Activated B cell treated with CpG ODN at 0.5 μM for 24 hours (primary cell): Measurements from ENCODE around the gene CYP4X1. TPM values are rescaled to one million over a fixed set of nuclear protein-coding genes. Genes with fewer than 3 reads are reported as not detected.
"Not testable (repeated sequence)": the region's sequence is repeated elsewhere in the genome, so short reads cannot be mapped to it uniquely, and the experiment has no call there.

Experiments
- ATAC-seq: fragments of 200-7000 bp; cut with Tn5 transposase; one replicate; pipeline ENCODE4 v1.10.0; 2021; ENCODE audit warnings: low read depth, mild to moderate bottlenecking, moderate library complexity
- CTCF ChIA-PET: fragments of 350-600 bp; sonication (Branson Sonifier 250); formaldehyde crosslinking; loops from one replicate; lab custom pipeline; 2021; ENCODE audit warnings: antibody characterized with exemption; lab: Charles Lee
- POLR2A ChIA-PET: fragments of 350-600 bp; sonication (Branson Sonifier 250); formaldehyde crosslinking; loops from one replicate; lab custom pipeline; 2021; ENCODE audit warnings: antibody characterized with exemption; lab: Charles Lee
- DNase-seq: peaks from one replicate; pipeline ENCODE4 v3.0.0; 2022
- H3K27ac Mint-ChIP-seq: one replicate; pipeline ENCODE4 v1.8.0; 2020; ENCODE audit warnings: mixed read lengths
- H3K27me3 Mint-ChIP-seq: one replicate; pipeline ENCODE4 v1.8.0; 2021; ENCODE audit warnings: mixed read lengths
- H3K36me3 Mint-ChIP-seq: one replicate; pipeline ENCODE4 v1.8.0; 2021; ENCODE audit warnings: low read depth, mixed read lengths
- H3K4me1 Mint-ChIP-seq: one replicate; pipeline ENCODE4 v1.8.0; 2021; ENCODE audit warnings: mixed read lengths
- H3K4me3 Mint-ChIP-seq: one replicate; pipeline ENCODE4 v1.8.0; 2020; ENCODE audit warnings: mild to moderate bottlenecking, mixed read lengths
- H3K9me3 Mint-ChIP-seq: one replicate; pipeline ENCODE4 v1.8.0; 2020; ENCODE audit warnings: mixed read lengths
- CTCF ChIP-seq: fragments of 200-600 bp; IDR thresholded peaks from one replicate; pipeline ENCODE4 v1.8.0; 2022; ENCODE audit warnings: antibody characterized with exemption, mild to moderate bottlenecking
- intact Hi-C: fragments of 100-400 bp; cut with micrococcal nuclease; formaldehyde crosslinking; loops from one replicate; pipeline ENCODE4 v1.15.1; 2024
- total RNA-seq: library from RNA; stranded (reverse); gene quantifications from 2 replicates; pipeline ENCODE4 v1.2.3, GENCODE V29; 2022

CYP4X1 gene
- total RNA-seq, result not detected in 2 replicates

- intact Hi-C loops, result no loop called here
- H3K4me3 Mint-ChIP-seq, result no peak within 1 kb of the TSS
- H3K27me3 Mint-ChIP-seq, result peaks cover 24% of the 10 kb centered on the region
- no peaks in the 10 kb centered on the region for H3K36me3 Mint-ChIP-seq
- DNase-seq (no peak), ATAC-seq (no peak)
- no peak within 1 kb of the TSS for H3K27ac Mint-ChIP-seq
- POLR2A ChIA-PET, result no interaction called here
- TF ChIP-seq CTCF, result no peak
- CTCF ChIA-PET, result no interaction called here
- H3K9me3 Mint-ChIP-seq, result no peaks in the 10 kb centered on the region
- H3K4me1 Mint-ChIP-seq, result no peaks in the 10 kb centered on the region
Measured at GRCh38 chr1:47023268-47024140, at the start of gene CYP4X1. Gene CYP4X1 (plus strand): TSS chr1:47023669. CDS start chr1:47023818, 149 bp downstream.

DNA sequence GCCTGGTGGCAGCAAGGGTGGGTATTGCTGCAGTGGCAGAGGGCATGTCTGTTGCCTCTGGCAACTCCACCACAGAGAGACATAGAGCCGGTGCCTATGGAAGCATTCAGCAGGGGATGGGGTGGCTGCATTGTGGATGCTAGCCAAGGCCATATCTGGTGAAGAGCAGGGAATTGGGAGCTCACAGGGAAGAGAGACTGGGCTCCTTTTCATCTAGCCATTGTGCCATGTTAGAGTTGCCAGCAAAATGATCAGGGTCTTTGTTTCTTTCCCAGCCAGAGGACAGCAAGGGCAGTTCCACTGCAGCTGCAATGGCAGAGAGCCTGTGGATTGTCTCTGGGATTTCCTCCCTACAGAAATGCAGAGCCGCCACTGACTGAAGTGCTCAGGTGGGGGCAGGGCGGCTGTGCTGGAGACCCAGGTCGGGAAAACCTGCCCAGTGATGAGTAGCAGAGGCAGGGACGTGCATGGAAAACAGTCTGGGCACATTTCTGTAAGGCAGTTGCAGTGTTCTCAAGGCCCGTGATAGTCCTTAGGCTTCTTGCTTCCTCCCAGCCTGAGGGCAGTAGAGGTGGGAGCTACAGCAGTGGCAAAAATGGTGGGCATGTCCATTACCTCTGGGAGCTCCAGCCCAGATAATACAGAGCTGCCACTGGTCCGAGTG is 40.2 kb upstream of the CYP4X1 start:
- H3K4me3 Mint-ChIP-seq, result no peak overlapping the region
- H3K9me3 Mint-ChIP-seq, result peaks cover 13% of the 10 kb centered on the region
- CTCF ChIA-PET, result no interaction called here
- DNase-seq, result no peak
- intact Hi-C loops, result no loop called here
- POLR2A ChIA-PET, result no interaction called here
- H3K4me1 Mint-ChIP-seq, result no peaks in the 10 kb centered on the region
- H3K27ac Mint-ChIP-seq, result no peak overlapping the region
- no peak for ATAC-seq
- no peak for TF ChIP-seq CTCF
- H3K27me3 Mint-ChIP-seq, result peaks cover 24% of the 10 kb centered on the region
- H3K36me3 Mint-ChIP-seq, result no peaks in the 10 kb centered on the region

DNA sequence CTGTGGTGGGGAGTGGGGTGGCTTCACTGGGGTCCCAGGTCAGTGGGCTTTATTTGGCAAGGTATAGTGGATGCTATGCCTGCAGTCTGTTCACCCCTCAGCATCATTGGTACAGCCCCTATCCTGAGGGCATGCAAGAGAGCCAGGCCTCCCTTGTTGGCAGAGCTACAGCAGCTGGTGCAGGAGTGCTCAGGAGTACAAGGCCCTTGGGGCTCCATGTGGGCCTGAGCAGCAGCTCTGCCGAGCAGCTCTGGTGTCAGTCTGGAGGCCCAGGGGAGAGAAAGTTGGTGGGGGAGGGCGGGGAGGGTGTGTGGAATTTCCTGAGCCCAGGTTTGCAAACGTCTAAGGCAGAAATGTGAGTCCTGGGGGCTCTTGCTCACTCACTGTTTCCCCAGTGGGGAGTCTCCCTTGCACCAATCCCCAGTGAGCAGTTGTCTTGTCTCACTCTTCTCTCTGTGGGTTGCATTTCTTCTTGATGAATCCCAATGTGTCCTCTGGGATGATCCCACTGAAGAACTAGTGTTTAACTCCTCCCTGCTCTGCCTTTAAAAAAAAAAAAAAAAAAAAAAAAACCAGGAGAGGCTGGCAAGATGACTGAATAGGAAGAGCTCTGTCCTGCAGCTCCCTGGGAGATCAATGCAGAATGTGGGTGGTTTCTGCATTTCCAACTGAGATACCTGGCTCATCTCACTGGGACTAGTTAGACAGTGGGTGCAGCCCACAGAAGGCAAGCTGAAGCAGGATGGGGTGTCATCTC is 39.5 kb upstream of the CYP4X1 start:
- H3K27ac Mint-ChIP-seq, result no peak overlapping the region
- intact Hi-C loops, result no loop called here
- H3K27me3 Mint-ChIP-seq, result peaks cover 24% of the 10 kb centered on the region
- TF ChIP-seq CTCF, result no peak
- CTCF ChIA-PET, result no interaction called here
- H3K4me1 Mint-ChIP-seq, result no peaks in the 10 kb centered on the region
- POLR2A ChIA-PET, result no interaction called here
- H3K4me3 Mint-ChIP-seq, result no peak overlapping the region
- H3K9me3 Mint-ChIP-seq, result peaks cover 13% of the 10 kb centered on the region
- ATAC-seq (no peak), DNase-seq (no peak)
- H3K36me3 Mint-ChIP-seq, result no peaks in the 10 kb centered on the region

DNA sequence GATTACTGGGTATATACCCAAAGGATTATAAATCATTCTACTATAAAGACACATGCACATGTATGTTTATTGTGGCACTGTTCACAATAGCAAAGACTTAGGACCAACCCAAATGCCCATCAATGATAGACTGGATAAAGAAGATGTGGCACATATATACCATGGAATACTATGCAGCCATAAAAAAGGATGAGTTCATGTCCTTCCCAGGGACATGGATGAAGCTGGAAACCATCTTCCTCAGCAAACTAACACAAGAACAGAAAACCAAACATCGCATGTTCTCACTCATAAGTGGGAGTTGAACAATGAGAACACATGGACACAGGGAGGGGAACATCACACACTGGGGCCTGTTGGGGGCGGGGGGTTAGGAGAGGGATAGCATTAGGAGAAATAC is 32.9 kb upstream of the CYP4X1 start:
- H3K27me3 Mint-ChIP-seq, CTCF ChIA-PET, POLR2A ChIA-PET, intact Hi-C loops, H3K4me1 Mint-ChIP-seq, ATAC-seq, H3K27ac Mint-ChIP-seq, H3K9me3 Mint-ChIP-seq, DNase-seq, H3K4me3 Mint-ChIP-seq, H3K36me3 Mint-ChIP-seq: not testable (repeated sequence)

DNA sequence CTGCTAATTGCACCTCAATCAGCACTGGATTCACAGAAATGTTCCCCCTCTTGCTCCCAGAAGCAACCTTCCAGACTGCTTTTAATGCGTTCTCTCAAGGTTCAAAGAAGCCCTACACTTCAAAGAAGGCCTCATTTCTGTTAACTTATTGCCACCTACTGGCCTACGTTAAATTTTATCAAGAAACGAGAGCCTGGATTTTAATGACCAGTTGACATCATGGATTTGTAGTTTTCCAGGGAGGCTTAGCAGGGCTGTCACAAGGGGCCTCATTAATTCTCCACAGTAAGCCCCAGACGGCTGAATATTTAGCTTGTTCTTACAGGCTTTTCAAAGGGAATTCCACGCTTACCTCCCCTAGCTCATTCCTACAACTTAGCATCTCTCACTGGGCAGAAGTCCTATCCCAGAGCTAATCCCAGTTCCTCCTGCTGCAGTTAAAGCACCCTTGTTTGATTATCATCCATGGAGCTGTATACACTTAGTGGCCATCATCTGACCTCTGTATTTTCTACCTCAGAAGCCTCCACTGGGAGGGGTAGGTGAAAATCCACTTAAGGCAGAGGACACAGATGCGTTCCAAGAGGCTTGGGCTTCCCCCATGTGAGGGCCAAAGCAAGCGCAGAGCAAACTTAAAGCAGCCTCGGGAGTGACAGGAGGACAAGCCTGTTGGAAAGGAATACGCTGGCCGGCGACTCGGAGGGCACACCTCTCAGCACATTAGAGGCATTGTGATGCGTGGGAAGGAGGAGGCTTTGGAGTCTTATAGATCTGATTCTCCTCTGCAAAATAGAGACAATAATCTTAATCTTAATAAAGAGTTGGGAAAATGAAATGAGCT is 32.2 kb upstream of the CYP4X1 start:
- no peak for ATAC-seq
- no peaks in the 10 kb centered on the region for H3K36me3 Mint-ChIP-seq
- H3K9me3 Mint-ChIP-seq, result peaks cover 6% of the 10 kb centered on the region
- no peaks in the 10 kb centered on the region for H3K27me3 Mint-ChIP-seq
- intact Hi-C loops, result no loop called here
- no peak overlapping the region for H3K4me3 Mint-ChIP-seq
- POLR2A ChIA-PET, result no interaction called here
- no peak overlapping the region for H3K27ac Mint-ChIP-seq
- no peak for DNase-seq
- CTCF ChIA-PET, result no interaction called here
- H3K4me1 Mint-ChIP-seq, result no peaks in the 10 kb centered on the region
- no peak for TF ChIP-seq CTCF
